Left lobe of liver (tissue), 2 donors: ENCODE measurements around the gene ANKRD33B. TPM values are rescaled to one million over a fixed set of nuclear protein-coding genes. Genes with fewer than 3 reads are reported as not detected.
"Not testable (repeated sequence)": the region's sequence is repeated elsewhere in the genome, so short reads cannot be mapped to it uniquely, and the experiment has no call there.

Experiments used
- ATAC-seq: fragments of 200-7000 bp; cut with Tn5 transposase; one replicate; pipeline ENCODE4 v1.9.1; 2020; ENCODE audit warnings: mild to moderate bottlenecking, moderate library complexity
- DNase-seq: peaks from one replicate; pipeline ENCODE4 v3.0.0-alpha.2; 2020; ENCODE audit warnings: low spot score
- total RNA-seq: library from RNA; stranded (reverse); gene quantifications from one replicate; pipeline ENCODE4 v1.2.1, GENCODE V29; 2021
- donor health status: DM: no; HTN: no; CAD: no; lungs with moderate emphysema.
- donor health status: DM: no; HTN: yes; CAD: no.

The ANKRD33B gene
- total RNA-seq, 1 donor from 2014 or later, result 0.45 TPM

GRCh38 chr5:10536931-10537579, 26.8 kb upstream of the ANKRD33B start:
- no peak for DNase-seq
- ATAC-seq, result no peak

DNA sequence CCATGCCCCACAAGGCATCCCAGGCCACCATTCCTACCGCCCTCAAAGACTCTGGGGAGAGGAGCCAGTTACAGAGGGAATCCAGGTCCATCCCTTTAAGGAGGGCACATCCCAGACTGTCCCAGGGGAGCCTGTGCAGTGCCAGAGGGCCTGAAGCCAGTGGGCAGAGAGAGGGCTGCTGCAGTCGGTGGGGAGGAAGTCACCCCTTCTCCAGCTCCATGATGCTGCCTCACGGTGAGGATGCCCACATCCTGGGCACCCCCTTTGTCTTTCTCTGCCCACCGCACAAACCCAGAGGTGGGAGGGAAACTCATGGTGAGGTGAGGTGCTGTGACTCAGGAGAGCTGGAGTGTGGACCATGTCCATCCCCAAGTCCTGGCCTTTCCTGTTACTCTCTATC, 26.2 kb upstream of the ANKRD33B start:
- DNase-seq, result no peak
- no peak for ATAC-seq

DNA sequence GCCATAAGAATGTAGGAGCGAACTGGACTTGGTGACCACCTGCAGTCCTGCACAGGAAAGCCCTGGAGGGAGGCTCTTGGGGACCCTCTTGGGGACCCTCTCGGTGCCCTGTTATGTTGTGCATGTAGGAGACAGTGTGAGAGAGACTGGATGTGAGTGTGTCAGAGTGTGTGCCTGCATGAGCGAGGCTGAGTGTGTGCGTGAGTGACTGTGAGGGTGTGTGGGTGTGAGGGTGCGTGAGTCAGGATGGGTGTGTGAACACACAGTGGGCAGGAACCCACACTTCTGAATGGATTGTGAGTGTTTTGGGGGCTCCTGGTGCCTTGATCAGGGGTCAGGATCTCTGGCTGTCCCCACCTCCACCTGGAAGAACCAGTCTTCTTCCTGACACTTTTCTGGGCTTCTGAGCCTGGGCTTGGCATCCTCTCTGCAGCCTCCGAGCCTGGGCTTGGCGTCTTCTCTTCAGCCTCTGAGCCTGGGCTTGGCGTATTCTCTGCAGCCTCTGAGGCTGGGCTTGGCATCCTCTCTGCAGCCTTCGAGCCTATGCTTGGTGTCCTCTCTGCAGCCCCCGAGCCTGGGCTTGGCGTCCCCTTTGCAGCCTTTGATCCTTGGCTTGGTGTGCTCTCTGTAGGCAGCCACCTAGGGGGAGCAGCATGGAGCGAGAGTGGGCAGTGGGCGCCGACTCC, 25.6 kb upstream of the ANKRD33B start:
- DNase-seq, result no peak
- no peak for ATAC-seq

DNA sequence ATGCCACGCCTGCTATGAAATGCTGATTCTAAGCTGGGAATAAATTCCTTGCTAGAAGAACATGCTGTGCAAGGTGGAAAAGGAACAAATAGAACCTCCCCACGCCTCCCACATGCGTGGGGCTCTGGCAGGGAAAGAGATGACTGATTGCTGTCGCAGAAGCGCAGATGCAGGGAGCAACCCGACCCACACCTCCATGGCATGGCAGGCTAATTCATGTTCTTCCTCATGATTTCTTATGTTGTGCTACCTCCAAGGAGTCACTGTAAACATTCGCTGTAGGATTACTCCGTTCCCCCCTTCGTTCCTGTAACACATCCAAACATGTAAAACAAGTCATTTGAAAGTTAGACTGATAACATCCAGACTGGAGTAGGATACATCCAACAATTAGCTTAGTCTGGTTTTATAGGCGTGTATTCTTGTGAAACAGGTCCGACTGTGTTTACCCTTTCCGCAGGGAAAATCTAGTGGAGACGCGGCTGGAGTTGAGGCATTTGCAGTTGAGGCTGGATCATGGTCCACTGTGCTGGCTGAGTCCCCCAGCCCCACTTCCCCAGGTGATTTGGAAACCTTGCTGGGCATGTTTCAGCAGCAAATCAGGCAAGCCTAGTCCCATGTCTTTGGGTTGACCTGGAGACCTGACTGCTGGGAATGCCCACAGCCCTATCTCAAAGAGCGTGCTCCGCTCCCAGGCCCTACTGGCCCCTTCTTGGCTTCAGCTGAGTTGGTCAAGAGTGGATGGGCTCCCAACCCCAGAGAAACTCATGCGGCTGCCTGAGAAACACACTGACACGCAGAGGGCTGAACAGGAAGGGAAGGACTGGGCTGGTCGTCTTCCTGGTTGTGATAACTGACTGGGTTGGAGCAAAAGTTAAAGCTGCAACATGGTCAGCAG, 24.8 kb upstream of the ANKRD33B start:
- ATAC-seq (peak; percentile 18), DNase-seq (no peak)

DNA sequence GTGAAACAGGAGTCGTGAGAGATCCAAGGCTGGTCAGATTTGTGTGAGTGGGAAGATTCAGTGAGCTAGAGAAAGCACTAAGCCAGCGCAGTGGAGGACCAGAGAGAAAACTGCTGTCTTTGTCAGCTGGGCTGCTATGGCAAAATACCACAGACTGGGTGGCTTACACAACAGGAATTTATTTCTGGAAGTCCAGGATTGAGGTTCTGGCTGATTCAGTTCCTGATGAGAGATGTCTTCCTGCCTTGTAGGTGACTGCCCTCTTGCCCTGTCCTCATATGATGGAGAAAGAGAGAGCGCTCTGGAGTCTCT, 24.2 kb upstream of the ANKRD33B start:
- DNase-seq, result no peak
- no peak for ATAC-seq

GRCh38 chr5:10540036-10540544, 23.8 kb upstream of the ANKRD33B start:
- no peak for ATAC-seq
- DNase-seq, result no peak

DNA sequence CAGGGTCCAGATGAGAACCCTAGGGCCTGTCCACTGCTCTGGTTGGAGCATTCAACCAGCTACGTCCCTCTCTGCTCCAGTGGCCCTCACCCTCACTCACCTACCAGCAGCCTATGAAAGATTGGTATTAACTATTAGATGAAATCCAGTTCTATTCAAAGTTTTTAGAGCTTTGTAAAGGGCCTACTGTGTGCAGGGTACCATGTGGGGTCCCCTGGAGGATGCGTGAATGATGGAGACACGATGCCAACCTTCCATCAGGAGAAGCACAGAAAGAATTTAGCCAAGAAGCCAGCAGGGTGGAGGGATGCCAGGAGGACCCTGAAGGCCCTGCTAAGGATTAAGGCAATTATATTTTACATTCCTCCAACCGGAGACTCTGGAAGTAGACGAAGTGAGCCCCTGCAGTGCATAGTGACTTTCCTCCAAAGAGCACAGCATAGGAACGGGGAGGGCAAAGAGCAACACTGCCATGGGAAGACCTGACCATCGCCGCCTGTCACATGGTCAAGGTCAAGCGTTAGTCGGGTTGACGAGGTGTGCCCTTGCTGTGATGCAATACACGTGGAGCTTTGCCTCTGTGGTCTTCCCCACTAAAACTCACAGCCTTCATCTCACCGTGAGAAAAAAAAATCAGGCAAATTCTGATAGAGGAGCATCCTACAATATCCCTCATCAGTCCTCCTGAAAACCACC, 22.8 kb upstream of the ANKRD33B start:
- no peak for DNase-seq
- no peak for ATAC-seq

GRCh38 chr5:10542055-10542550, 21.8 kb upstream of the ANKRD33B start:
- DNase-seq (no peak), ATAC-seq (no peak)

DNA sequence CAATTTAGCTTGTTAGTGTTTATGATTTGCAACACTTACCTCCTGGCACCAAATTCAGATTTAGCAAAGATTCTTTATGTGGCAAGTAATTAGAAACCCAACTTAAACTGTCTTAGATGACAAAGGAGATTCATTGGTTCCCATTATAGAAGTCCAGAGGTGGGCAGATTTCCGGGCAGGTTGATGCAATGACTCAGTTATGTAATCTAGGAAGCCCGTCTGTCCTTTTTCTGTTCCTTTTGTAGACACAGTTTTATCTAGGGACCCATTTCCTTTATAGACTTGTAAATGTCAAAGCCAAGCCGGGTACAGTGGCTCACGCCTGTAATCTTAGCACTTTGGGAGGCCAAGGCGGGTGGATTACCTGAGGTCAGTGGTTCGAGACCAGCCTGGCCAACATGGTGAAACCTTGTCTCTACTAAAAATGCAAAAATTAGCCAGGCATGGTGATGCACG, 20.3 kb upstream of the ANKRD33B start:
- ATAC-seq, result no peak

DNA sequence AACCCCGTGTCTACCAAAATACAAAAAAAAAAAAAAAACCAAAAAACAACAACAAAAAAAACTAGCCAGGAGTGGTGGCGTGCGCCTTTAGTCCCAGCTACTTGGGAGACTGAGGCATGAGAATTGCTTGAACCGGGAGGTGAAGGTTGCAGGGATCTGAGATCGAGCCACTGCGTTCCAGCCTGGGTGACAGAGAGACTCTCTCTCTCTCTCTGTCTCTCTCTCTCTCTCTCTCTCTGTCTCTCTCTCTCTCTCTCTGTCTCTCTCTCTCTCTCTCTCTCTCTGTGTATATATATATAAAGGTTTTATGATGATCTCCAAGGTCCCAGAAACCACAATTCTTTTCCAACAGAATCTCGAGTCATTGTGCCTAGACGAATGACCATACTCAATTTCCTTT, 18.8 kb upstream of the ANKRD33B start:
- ATAC-seq (no peak), DNase-seq (no peak)

More for the DNA sequence above, 20.3 kb upstream of the ANKRD33B start:
- DNase-seq, result no peak

GRCh38 chr5:10546186-10546585, 17.7 kb upstream of the ANKRD33B start:
- ATAC-seq (no peak), DNase-seq (no peak)

DNA sequence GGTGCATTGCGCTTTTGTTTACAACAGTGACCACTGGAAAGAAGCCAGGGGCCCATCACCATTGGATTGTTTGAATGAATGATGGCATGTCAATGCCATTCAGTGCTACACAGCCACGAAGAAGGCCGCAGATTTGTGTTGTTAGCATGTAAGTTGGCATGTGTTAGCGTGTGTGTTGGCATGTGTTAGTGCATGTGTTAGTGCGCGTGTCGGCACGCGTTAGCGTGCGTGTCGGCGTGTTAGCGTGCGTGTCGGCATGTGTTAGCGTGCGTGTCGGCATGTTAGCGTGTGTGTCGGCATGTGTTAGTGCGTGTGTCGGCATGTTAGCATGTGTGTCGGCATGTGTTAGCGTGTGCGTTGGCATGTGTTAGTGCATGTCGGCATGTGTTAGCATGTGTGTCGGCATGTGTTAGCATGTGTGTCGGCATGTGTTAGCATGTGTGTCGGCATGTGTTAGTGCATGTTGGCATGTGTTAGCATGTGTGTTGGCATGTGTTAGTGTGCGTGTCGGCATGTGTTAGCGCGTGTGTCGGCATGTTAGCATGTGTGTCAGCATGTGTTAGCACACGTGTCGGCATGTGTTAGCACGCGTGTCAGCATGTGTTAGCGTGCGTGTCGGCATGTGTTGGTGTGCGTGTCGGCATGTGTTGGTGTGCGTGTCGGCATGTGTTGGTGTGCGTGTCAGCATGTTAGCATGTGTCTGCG, 15.3 kb upstream of the ANKRD33B start:
- no peak for DNase-seq

GRCh38 chr5:10549123-10549514, 14.8 kb upstream of the ANKRD33B start:
- ATAC-seq, DNase-seq: not testable (repeated sequence)

More for the DNA sequence above, 15.3 kb upstream of the ANKRD33B start:
- ATAC-seq, result no peak

GRCh38 chr5:10550222-10550995, 13.5 kb upstream of the ANKRD33B start:
- DNase-seq (no peak), ATAC-seq (no peak)

DNA sequence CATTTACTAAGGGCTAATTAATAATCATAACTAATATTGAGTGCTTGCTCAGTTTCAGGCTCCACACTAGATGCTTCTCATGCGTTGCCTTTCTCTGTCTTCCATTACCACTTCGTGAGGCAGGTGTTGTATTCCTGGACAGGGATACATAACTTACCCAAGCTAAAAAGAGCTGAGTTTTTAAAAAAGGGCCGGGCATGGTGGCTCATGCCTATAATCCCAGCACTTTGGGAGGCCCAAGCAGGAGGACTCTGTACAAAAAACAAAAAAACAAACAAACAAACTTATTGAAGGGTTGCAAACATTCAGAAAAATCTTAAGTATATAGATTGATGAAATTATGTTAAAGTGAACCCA, 12.1 kb upstream of the ANKRD33B start:
- ATAC-seq (no peak), DNase-seq (no peak)

DNA sequence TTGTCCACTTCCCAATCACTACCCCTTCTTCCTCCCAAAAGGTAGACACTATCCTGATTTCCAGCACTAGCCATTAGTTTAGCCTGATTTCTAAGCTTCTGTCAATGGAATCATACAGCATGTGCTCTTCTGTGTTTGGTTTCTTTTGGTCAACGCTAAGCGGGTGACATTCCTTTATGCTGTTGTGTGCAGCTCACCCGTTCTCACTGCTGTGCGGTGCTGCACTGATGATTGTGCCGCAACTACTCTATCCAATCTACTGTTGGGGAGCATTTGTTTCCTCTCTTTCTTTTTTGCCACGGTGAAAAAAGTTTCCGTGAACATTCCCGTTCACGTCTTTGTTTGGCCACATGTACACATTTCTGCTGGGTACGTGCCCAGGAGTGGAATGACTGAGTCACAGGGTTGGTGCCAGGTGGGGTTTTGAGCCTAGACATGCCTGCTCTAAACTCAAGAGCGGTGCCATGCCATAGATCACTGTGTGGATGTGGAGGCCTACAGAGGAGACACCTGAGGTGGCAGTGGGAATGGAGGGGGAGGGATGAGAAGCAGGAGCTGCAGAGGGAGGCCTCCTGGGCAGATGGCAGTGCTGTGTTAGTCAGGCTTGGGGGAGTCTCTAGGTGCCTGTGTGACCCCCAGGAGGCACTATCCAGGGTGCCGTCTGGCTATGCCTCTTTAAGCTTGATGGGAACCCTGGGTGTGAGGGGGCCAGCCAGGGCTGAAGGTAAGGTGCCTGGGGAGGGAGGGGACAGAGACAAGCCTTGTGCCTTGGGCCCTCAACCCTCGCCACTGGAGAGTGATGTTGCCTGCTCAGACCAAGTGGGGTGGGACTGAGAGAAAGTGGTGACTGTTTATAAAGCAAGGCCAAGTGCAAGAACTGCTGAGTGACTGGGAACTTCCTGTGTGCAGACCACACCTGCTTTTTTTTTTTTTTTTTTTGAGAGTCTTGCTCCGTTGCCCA, 11.4 kb upstream of the ANKRD33B start:
- DNase-seq, result no peak
- no peak for ATAC-seq

DNA sequence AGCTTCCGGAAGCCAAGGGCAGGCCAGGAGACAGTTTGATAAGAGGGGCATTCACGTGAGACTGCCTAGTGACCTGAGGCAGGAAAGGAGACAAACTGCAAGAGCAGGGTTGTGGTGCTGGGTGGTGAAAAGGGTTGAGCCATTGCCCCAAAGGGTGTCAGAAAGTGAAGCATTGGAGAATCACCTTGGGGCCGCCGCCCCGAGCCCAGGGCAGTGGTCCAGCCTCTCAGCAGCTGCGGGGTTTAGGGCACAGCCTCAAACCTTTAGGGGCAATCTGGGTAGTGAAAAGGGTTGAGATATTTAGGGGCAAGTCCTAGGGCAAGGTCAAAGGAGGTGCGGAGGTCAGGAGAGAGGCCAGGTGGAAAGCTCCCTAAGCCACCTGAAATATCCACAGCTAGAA, 10.4 kb upstream of the ANKRD33B start:
- no peak for ATAC-seq
- DNase-seq, result no peak

DNA sequence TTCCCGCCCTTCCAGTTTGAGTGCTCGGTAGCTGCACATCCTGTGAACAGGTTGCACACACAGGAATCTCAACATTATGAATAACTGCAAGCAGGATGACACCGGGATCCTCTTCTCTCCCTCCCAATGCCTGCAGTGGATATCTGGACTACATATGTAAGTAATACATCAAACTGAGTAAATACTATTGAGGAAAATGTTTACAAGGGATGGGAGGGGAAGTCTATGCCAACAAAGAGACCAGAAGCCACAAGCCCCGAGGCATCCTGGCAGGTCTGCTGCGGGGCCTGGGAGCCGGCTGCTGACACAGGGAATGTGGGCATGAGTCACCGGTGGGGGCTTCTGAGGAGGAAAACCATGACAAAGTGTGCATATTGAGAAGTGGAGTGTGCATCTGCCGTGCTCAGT, 8.6 kb upstream of the ANKRD33B start:
- DNase-seq (no peak), ATAC-seq (no peak)
